NCI-H2107 treated with DMSO at 0.1 percent for 48 hours (cell line): ENCODE measurements around the gene VEZF1.

Source experiments
- DNase-seq: peaks from one replicate; lab custom pipeline; 2025; ENCODE audit not compliant: unreplicated experiment; lab: John Stamatoyannopoulos, UW

The VEZF1 gene

DNA sequence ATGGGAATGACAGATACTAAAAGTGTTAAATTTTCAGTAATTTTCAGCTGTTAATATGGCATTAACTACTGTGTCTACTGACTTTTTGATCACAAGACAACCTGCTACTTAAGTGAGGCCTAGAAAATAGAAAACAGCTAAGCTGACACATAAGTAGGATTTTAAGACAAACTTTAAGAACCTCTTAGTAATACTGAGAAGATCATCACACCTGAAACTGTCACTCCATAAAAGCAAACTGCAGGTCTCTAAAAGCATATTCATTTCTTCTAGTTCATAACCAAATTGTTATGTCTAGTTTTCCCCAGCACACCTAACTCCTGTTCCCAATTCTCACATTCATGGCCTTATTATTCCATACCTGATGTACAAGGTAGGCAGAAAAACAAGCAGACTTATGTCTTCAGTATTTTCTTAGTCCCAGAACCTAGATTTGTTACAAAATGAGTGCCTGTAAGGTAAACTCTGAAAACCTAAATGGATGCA lies 11.0 kb upstream of the VEZF1 start:
- DNase-seq = no peak

DNA sequence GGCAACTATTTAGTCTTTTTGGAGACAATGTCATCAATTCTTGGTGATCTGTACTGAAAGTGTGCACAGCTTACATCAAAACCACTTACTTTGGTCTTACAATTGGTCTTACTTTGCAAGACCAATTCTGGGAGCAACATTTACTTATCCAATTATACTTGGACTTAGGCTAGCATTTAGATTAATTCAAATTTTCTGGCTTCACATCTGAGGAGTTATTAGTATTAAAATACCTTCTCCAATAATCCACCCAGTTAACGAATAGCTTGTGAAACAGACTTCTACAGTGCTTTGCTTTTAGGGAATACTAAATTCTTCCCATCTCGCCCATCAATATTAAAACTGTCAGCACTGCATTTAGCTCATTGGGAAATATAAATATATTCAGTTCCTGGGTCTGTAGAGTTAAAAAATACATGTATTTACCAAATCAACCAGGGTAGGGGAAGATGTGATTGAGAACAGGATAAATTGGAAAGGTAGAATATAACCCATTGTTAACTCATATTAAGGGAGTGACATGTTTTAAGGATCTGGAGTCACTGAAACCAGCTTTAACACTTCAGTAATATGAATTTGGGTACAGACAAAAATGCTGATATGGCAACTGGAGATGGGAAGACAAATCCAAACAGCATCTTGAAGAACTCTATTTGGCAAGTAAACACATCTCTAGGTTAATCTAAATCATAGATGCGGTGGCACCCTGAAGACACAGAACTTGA lies 9.2 kb upstream of the VEZF1 start:
- DNase-seq = no peak

DNA sequence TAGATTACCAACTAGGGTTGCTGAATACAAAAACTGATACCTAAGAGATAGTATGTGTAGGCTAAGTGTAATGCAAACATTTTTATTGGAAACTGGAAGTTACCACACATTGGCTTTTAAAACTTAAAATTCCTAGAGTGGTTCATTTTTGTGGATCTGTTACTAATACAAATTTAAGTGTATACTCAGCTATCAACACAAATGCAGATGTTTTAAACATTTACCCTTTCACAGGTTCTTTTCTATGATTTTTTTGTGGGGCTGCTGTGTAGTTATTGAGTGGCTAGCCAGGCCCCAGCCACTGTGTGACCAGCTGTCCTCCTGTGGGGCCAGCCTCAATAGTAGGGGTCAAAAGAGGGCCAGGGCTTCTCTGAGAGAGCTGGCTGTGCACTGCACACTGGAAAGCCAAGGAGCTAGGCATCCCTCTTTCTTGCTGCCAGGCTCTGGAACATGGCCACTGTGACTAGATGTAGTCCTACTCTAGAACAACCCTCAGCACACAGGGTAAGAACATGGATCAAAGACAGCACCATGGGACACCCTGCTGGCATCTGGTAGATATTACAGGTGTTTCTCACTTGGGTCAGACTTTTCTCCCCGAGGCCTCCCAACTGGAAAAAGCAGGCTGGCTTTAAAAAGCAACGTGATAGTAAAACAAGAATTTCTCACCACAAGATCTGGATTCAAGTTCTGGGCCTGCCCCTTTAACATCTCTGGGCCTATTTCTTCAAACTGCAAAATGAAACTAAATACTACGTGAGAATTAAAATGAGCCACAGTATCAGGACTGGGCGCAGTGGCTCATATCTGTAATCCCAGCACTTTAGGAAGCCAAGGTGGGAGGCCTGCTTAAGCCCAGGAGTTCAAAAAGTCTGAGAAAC lies 7.3 kb upstream of the VEZF1 start:
- DNase-seq = peak; percentile 80

DNA sequence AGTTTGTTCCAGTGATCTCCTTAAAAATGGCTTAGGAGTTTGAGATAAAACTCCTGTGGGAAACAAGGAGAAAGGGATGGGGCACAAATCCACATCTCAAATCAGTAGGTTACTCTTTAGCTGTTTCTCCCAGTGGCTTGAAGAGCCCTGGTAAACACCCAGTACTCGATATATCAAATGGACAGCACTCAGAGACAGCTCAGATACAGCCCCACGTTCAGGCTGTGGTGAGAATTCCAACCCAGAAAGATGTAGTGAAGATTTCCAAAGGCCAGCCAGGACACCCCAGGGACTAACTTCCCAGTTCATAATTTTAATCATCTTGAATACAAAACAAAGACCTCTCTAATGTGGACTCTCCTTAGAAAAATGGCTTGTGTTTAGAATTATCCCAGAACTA lies 6.4 kb upstream of the VEZF1 start:
- DNase-seq = peak; percentile 21

DNA sequence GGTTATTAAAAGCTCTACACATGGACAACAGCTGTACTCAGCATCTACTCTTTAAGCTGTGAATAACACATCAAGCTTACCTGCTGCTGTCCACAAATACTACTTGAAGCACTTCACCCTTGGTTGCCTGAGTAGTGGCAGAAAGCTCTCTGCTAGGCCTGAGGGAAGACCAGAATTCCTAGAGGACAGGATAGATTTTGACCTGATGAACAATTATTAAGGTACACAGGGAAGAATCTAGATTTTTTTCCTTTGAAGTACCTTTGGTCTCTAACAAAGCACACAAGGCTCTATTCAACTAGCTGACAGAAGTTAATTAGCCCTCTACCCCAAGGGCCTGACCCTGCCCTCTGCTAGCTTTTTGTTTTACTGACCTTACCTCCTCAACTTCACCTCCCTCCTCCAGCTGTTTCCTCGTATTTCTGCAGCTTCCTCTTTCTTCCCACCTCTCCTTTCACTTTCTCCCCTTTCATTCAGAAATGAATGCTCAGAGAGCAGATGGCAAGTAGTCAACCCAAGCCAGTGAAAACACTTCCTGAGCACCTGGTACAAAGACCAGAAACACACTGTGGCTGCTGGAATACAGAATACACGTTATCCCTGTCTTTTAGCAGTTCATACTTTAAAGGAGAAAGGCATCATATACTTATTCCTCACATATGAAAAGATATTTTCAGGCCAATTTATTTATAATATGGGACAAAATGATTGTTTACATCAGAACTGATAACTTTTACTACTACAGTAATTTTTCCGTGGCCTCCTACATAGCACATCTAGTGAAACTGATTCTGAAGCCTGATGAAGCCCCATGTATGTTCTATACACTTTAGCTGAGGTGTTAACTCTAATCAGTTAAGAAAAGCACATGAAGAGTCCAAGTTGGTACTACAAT lies 5.7 kb upstream of the VEZF1 start:
- peak; percentile 79 for DNase-seq

- DNase-seq = no peak
Measured at GRCh38 chr17:57991537-57991936, 3.5 kb upstream of the VEZF1 start.

- DNase-seq = no peak
Measured at GRCh38 chr17:57990037-57990436, 2.0 kb upstream of the VEZF1 start.

GRCh38 chr17:57988301-57989250 lies 522 bp upstream of the VEZF1 start:
- DNase-seq = peak; percentile 32

DNA sequence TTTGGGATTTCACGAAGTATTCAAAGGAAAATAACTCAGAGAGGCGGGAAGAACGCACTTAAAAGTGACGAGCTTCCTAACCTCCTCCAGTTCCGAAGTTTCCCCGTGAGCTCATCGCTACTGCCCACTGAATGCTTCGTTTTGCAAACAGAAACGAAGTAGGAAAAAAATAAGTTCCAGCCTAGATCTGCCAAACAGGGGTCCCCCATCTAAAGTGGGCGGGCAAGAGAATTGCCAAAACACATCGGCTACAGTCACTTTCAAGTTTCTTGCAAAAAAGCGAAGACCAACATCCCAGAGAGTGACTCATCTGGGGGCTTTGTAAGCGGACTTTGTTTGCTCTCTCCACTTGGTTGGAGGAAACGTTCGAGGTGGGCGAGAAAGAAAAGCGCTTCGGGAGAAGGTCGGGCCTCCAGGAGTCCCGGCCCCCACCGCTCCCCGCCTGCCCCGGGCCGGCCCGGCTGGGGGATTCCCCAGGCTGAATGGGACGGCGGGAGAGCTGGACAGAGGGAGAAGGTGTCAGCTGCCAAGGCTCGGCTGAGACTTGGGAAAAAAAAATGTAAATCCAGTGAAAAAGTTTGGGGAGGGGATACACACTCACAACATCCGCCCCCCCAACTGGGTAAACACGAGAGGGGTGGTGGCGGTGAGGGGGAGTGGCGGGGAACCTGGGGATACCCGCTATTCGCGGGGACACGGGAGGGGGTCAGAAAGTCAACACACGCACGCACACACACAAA lies 1.0 kb downstream of the VEZF1 start:
- no peak for DNase-seq

- no peak for DNase-seq
Measured at GRCh38 chr17:57985675-57985974, 2.4 kb downstream of the VEZF1 start.

GRCh38 chr17:57984936-57985674 lies 2.9 kb downstream of the VEZF1 start:
- no peak for DNase-seq

- peak; percentile 18 for DNase-seq
Measured at GRCh38 chr17:57984261-57984890, 3.7 kb downstream of the VEZF1 start.

GRCh38 chr17:57983446-57983845 lies 4.6 kb downstream of the VEZF1 start:
- DNase-seq = no peak

DNA sequence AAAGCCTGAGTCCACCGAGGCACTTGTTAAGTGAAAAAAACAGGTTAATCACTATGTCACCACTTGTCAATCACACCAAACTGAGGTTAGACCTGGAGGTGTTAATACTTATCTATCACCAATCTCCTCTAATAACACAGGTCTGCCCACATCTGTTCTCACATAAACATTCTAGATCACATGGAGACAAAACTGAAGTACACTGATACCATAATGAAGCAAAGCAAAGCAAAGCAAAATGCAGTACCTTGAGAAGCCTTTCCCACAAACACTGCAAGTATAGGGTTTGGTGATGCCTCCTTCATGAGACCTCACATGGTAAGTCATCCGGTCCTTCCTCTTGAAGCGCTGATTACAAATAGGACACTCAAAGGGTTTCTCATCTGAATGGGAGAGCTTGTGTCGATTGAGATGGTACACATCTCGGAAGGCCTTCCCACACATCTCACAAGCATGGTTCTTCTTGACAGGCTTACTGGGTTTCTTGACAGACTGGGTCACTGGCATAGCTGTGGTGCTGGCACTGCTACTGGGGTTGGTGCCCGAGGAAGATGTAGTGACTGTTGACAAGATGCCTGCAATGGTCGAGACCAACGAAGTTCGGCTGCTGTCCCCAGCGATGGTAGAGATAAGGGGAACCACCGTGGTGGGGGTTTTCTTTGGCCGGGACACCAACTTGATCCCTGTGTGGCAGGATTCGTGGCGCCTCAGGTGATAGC lies 5.4 kb downstream of the VEZF1 start:
- no peak for DNase-seq

GRCh38 chr17:57980522-57980921 lies 7.5 kb downstream of the VEZF1 start:
- peak; percentile 62 for DNase-seq

- DNase-seq = no peak
Measured at GRCh38 chr17:57979076-57979475, 9.0 kb downstream of the VEZF1 start.

GRCh38 chr17:57976594-57976993 lies 11.5 kb downstream of the VEZF1 start:
- DNase-seq = no peak

- no peak for DNase-seq
Measured at GRCh38 chr17:57975044-57975443, 13.0 kb downstream of the VEZF1 start.
